SK-N-SH treated with all-trans-retinoic acid at 6 μM for 48 hours (cell line): Measurements from ENCODE around the gene ADAMTS17.

ENCODE experiments used
- ATAC-seq: fragments of 200-7000 bp; cut with Tn5 transposase; 3 replicates; pipeline ENCODE4 v1.9.1; 2020; ENCODE audit warnings: mild to moderate bottlenecking, moderate library complexity
- ARNTL ChIP-seq: fragments of 450-650 bp; formaldehyde crosslinking; IDR thresholded peaks from 2 replicates; pipeline ENCODE4 v1.5.0; 2020; ENCODE audit warnings: low read depth, mild to moderate bottlenecking, moderate library complexity, borderline replicate concordance
- BACH2 ChIP-seq: fragments of 250-450 bp; sonication (Bioruptor Pico); IDR thresholded peaks from 2 replicates; pipeline ENCODE4 v1.9.0; 2021; ENCODE audit warnings: mild to moderate bottlenecking, borderline replicate concordance
- CSDC2 ChIP-seq: fragments of 250-450 bp; sonication (Bioruptor Pico); IDR thresholded peaks from 2 replicates; pipeline ENCODE4 v1.5.0; 2020; ENCODE audit warnings: mild to moderate bottlenecking, moderate library complexity
- GLIS3 ChIP-seq: fragments of 250-450 bp; sonication (Bioruptor Pico); IDR thresholded peaks from 2 replicates; pipeline ENCODE4 v1.5.0; 2020; ENCODE audit warnings: mild to moderate bottlenecking, moderate library complexity
- ISL1 ChIP-seq: fragments of 250-450 bp; sonication (Bioruptor Pico); IDR thresholded peaks from 2 replicates; pipeline ENCODE4 v2.1.2; 2022; ENCODE audit warnings: mild to moderate bottlenecking, moderate library complexity
- OSR1 ChIP-seq: fragments of 250-450 bp; sonication (Bioruptor Pico); IDR thresholded peaks from 2 replicates; pipeline ENCODE4 v1.8.0; 2022; ENCODE audit warnings: moderate library complexity, mild to moderate bottlenecking, inconsistent platforms
- PPARA ChIP-seq: fragments of 250-450 bp; sonication (Bioruptor Pico); IDR thresholded peaks from 2 replicates; pipeline ENCODE4 v1.5.0; 2020; ENCODE audit warnings: mild to moderate bottlenecking, borderline replicate concordance
- RARB ChIP-seq: fragments of 250-450 bp; sonication (Bioruptor Pico); IDR thresholded peaks from 2 replicates; pipeline ENCODE4 v1.8.0; 2021; ENCODE audit warnings: mild to moderate bottlenecking, moderate library complexity
- TOX ChIP-seq: fragments of 250-450 bp; sonication (Bioruptor Pico); IDR thresholded peaks from 2 replicates; pipeline ENCODE4 v1.8.0; 2021; ENCODE audit warnings: mild to moderate bottlenecking, moderate library complexity, borderline replicate concordance
- ZC3H10 ChIP-seq: fragments of 250-450 bp; sonication (Bioruptor Pico); IDR thresholded peaks from 2 replicates; pipeline ENCODE4 v1.5.1; 2021; ENCODE audit warnings: mild to moderate bottlenecking, moderate library complexity
- ZFP3 ChIP-seq: fragments of 250-450 bp; sonication (Bioruptor Pico); IDR thresholded peaks from 2 replicates; pipeline ENCODE4 v1.5.0; 2020; ENCODE audit warnings: mild to moderate bottlenecking, moderate library complexity
- ZFP30 ChIP-seq: fragments of 450-650 bp; formaldehyde crosslinking; IDR thresholded peaks from 2 replicates; pipeline ENCODE4 v1.5.0; 2022; ENCODE audit warnings: mild to moderate bottlenecking, moderate library complexity
- ZNF8 ChIP-seq: fragments of 450-650 bp; formaldehyde crosslinking; IDR thresholded peaks from 2 replicates; pipeline ENCODE4 v1.5.0; 2020; ENCODE audit warnings: mild to moderate bottlenecking, moderate library complexity
- TF ChIP-seq, protein P1 (sequence below): fragments of 250-450 bp; sonication (Bioruptor Pico); IDR thresholded peaks from 2 replicates; pipeline ENCODE4 v1.8.0; 2021; ENCODE audit warnings: low read depth, mild to moderate bottlenecking, moderate library complexity, borderline replicate concordance
- TF ChIP-seq, protein P2 (sequence below): fragments of 250-450 bp; sonication (Bioruptor Pico); IDR thresholded peaks from 2 replicates; pipeline ENCODE4 v1.5.0; 2020; ENCODE audit warnings: mild to moderate bottlenecking, moderate library complexity
- TF ChIP-seq, protein P3 (sequence below): fragments of 250-450 bp; sonication (Bioruptor Pico); IDR thresholded peaks from 2 replicates; pipeline ENCODE4 v1.8.0; 2020; ENCODE audit warnings: mild to moderate bottlenecking, moderate library complexity, borderline replicate concordance
- TF ChIP-seq, protein P4 (sequence below): fragments of 250-450 bp; sonication (Bioruptor Pico); IDR thresholded peaks from 2 replicates; pipeline ENCODE4 v1.5.1; 2020; ENCODE audit warnings: low read depth, mild to moderate bottlenecking, moderate library complexity

ADAMTS17 gene

DNA sequence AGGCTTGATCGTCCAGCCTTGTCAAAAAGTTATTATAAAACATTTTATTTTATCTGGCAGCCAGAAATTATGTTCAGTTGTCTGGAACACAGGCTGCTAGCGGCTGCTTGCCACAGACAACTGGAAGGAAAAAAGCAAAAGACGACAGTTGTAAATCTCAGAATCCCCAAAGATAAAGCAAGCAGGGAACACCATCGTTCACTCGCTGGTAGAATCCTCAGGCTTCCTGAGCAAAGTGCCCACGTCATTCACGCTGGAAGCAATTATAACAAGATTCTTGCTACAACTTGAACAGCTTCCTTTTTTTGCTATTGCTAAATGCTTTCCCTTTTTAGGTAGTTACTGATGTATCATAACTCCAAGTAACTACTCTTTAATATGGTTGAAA lies 33.6 kb downstream of the ADAMTS17 start:
- TF ChIP-seq ZFP3 (CRISPR knock-in tag) (no peak), PPARA (no peak), ZNF8 (CRISPR knock-in tag) (no peak), CSDC2 (CRISPR knock-in tag) (no peak), BACH2 (CRISPR knock-in tag) (no peak), ISL1 (no peak), ARNTL (CRISPR knock-in tag) (no peak), ZFP30 (CRISPR knock-in tag) (no peak), OSR1 (CRISPR knock-in tag) (no peak), RARB (CRISPR knock-in tag) (no peak), TOX (no peak), GLIS3 (CRISPR knock-in tag) (no peak)
- TF ChIP-seq, protein P1, sequence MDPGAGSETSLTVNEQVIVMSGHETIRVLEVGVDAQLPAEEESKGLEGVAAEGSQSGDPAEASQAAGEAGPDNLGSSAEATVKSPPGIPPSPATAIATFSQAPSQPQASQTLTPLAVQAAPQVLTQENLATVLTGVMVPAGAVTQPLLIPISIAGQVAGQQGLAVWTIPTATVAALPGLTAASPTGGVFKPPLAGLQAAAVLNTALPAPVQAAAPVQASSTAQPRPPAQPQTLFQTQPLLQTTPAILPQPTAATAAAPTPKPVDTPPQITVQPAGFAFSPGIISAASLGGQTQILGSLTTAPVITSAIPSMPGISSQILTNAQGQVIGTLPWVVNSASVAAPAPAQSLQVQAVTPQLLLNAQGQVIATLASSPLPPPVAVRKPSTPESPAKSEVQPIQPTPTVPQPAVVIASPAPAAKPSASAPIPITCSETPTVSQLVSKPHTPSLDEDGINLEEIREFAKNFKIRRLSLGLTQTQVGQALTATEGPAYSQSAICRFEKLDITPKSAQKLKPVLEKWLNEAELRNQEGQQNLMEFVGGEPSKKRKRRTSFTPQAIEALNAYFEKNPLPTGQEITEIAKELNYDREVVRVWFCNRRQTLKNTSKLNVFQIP (CRISPR knock-in tag): no peak
- TF ChIP-seq, protein P2, sequence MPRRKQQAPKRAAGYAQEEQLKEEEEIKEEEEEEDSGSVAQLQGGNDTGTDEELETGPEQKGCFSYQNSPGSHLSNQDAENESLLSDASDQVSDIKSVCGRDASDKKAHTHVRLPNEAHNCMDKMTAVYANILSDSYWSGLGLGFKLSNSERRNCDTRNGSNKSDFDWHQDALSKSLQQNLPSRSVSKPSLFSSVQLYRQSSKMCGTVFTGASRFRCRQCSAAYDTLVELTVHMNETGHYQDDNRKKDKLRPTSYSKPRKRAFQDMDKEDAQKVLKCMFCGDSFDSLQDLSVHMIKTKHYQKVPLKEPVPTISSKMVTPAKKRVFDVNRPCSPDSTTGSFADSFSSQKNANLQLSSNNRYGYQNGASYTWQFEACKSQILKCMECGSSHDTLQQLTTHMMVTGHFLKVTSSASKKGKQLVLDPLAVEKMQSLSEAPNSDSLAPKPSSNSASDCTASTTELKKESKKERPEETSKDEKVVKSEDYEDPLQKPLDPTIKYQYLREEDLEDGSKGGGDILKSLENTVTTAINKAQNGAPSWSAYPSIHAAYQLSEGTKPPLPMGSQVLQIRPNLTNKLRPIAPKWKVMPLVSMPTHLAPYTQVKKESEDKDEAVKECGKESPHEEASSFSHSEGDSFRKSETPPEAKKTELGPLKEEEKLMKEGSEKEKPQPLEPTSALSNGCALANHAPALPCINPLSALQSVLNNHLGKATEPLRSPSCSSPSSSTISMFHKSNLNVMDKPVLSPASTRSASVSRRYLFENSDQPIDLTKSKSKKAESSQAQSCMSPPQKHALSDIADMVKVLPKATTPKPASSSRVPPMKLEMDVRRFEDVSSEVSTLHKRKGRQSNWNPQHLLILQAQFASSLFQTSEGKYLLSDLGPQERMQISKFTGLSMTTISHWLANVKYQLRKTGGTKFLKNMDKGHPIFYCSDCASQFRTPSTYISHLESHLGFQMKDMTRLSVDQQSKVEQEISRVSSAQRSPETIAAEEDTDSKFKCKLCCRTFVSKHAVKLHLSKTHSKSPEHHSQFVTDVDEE (CRISPR knock-in tag): no peak
- TF ChIP-seq, protein P3, sequence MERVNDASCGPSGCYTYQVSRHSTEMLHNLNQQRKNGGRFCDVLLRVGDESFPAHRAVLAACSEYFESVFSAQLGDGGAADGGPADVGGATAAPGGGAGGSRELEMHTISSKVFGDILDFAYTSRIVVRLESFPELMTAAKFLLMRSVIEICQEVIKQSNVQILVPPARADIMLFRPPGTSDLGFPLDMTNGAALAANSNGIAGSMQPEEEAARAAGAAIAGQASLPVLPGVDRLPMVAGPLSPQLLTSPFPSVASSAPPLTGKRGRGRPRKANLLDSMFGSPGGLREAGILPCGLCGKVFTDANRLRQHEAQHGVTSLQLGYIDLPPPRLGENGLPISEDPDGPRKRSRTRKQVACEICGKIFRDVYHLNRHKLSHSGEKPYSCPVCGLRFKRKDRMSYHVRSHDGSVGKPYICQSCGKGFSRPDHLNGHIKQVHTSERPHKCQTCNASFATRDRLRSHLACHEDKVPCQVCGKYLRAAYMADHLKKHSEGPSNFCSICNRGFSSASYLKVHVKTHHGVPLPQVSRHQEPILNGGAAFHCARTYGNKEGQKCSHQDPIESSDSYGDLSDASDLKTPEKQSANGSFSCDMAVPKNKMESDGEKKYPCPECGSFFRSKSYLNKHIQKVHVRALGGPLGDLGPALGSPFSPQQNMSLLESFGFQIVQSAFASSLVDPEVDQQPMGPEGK: no peak
- no peak for ATAC-seq

DNA sequence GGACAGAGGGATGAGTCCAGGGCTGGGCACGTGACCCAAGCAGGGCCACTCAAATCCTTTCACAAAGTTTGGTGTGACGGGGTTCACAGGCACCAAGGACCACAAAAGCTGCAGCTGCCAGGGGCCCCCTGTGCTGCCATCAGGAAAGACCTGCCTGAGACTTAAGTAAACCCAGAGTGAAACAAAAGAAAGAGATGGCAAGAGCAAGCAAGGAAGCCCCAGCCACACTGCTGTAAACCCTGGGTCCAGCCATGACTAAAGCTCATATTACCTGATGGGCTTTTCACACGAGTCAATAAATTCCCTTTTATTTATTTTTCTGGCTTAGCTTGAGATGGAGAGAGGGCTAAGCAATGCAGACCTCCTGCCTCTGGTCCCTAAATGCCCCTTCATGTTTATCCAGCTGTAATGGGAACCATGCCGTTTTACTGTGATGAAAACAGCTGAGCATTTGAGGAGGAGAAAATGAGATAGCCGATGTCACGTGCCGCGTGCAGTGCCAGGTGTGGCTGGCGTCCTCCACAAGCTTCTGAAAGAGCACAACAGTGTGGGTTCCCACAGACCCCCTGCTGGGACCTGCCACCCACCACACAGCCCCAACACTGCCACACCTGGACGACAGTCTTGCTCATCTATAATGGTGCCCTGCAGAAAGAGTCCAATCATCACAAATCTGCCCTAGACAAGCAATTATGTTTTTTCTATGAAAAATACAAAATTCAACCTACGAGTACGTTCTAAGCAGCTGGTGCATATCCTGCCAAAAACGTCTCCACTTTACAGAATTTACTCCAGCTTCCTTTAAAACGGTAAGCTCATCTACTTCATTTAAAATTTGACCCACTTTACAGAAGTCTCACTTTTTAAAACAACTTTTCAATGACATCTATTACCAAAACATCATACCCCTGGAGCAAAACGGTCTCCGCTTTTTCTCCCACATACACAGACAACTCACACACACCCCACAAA lies 34.2 kb downstream of the ADAMTS17 start:
- TF ChIP-seq ZC3H10 (no peak), RARB (CRISPR knock-in tag) (no peak), ARNTL (CRISPR knock-in tag) (no peak), ZFP30 (CRISPR knock-in tag) (no peak)
- TF ChIP-seq, protein P4, sequence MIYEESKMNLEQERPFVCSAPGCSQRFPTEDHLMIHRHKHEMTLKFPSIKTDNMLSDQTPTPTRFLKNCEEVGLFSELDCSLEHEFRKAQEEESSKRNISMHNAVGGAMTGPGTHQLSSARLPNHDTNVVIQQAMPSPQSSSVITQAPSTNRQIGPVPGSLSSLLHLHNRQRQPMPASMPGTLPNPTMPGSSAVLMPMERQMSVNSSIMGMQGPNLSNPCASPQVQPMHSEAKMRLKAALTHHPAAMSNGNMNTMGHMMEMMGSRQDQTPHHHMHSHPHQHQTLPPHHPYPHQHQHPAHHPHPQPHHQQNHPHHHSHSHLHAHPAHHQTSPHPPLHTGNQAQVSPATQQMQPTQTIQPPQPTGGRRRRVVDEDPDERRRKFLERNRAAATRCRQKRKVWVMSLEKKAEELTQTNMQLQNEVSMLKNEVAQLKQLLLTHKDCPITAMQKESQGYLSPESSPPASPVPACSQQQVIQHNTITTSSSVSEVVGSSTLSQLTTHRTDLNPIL: no peak
- TF ChIP-seq, protein P3: no peak
- TF ChIP-seq, protein P2 (CRISPR knock-in tag): no peak

More for the DNA sequence above, 34.2 kb downstream of the ADAMTS17 start:
- ATAC-seq: no peak
